Omental fat pad (tissue), 4 donors: ENCODE data around the gene GNG12. TPM values are rescaled to one million over a fixed set of nuclear protein-coding genes. Genes with fewer than 3 reads are reported as not detected.

ENCODE experiments used
- ATAC-seq: fragments of 150-250 bp; one replicate; pipeline ENCODE4 v1.9.1; 2016; ENCODE audit warnings: mild to moderate bottlenecking, moderate library complexity; ENCODE audit not compliant: low FRiP score
- DNase-seq: peaks from one replicate; pipeline ENCODE4 v3.0.0-alpha.2; 2019; ENCODE audit warnings: low spot score
- total RNA-seq, 4 donors: library from RNA; depleted of rRNA; stranded (reverse); fragments of >200 nt; gene quantifications; one replicate each; pipeline ENCODE4 v1.1.0, GENCODE V29; 2016
- TF ChIP-seq, protein P1 (sequence below), 3 donors: fragments of 450-650 bp; IDR thresholded peaks; one replicate each; pipeline ENCODE4 v1.5.1; 2016 to 2017; ENCODE audit warnings: antibody characterized with exemption in 3 of 3, mild to moderate bottlenecking in 3 of 3, moderate library complexity in 2 of 3

Gene GNG12
- total RNA-seq, 4 donors from 2014 or later: 77.0 to 117 (median 94.5) TPM

DNA sequence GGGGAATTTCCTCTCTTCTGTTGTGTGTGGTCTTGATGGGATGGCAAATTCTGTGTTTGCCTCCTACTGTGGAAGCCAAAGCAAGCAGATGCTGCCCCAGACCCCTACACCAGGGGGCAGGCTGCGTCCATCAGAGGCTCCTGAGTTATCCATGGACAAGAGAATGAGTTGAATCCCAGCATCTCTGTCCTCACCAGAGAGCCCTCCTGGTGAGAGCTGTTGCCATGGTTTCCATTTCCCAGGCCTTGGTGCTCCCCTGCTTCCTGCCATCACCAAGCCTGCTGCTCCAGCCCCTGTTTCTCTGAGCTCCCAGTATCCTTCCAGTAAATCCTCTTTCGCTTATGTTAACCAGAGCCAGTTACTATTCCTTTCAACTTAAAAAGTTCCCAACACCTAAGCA is 20.4 kb upstream of the GNG12 start:
- TF ChIP-seq, protein P1, sequence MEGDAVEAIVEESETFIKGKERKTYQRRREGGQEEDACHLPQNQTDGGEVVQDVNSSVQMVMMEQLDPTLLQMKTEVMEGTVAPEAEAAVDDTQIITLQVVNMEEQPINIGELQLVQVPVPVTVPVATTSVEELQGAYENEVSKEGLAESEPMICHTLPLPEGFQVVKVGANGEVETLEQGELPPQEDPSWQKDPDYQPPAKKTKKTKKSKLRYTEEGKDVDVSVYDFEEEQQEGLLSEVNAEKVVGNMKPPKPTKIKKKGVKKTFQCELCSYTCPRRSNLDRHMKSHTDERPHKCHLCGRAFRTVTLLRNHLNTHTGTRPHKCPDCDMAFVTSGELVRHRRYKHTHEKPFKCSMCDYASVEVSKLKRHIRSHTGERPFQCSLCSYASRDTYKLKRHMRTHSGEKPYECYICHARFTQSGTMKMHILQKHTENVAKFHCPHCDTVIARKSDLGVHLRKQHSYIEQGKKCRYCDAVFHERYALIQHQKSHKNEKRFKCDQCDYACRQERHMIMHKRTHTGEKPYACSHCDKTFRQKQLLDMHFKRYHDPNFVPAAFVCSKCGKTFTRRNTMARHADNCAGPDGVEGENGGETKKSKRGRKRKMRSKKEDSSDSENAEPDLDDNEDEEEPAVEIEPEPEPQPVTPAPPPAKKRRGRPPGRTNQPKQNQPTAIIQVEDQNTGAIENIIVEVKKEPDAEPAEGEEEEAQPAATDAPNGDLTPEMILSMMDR (IDR thresholded peaks at IDR 0.05): peak in 1 of 3 donors; percentile 71
- ATAC-seq: peak; percentile 55
- peak; percentile 46 for DNase-seq

DNA sequence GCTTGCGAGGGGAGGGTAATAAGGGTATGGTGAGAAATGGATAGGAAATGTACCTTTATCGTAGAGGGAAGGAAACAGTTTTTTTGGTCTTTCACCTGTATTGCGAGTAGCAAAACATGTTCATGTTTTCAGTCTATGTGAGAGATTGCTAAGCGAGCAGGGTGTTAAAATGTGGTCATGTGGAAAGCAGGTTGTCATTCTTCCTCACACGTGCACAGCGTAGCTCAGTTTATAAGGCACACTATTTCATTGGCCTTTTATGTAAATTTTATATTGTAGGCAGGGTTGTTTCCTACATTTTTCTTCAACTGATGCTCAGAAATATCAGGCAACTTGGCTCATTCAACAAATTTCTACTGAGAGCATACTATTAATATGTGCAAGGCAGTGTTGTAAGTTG is 18.5 kb upstream of the GNG12 start:
- ATAC-seq (no peak), DNase-seq (no peak)
- TF ChIP-seq, protein P1 (IDR thresholded peaks at IDR 0.05): no peak

DNA sequence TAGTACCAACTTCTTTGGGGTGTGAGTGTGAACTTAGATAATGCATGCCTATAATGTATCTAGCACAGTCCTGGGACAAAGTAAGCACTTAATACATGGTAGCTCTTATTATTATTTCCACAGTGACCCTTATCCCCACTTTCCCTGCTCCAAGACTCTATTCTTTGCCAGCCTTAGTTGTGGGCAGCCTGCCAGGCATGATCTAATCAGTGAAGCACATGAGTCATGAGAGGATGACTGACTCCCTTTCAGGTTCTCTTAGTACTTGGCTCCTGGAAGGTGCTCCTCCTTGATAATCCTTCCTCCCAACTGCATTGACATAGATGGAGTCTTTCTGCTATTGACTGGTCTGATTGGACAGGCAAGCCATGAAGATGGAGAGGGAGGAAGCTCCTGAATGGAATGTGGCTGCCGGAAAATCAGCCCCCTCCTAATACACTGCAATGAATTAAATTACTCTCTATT is 17.4 kb upstream of the GNG12 start:
- peak; percentile 98 for DNase-seq
- ATAC-seq: peak; percentile 88
- TF ChIP-seq, protein P1 (IDR thresholded peaks at IDR 0.05): no peak

DNA sequence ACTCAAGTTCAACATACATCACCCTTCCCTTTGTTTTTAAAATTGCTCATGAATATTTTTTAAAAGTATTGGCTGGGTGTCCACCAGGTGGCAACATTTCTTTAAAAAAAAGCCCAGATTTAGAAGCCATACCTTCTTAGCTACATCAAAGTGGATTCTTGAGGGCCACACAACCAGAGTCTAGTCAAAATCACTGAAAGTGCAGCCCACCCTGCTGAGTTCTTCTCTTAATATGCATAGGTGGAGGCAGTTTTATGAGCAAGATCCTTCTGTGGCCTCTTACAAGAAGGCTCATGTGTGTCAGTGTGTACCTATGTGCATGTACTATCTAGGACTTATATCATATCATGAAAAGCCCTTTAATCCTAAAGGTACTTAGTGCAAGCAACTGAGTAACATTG is 16.9 kb upstream of the GNG12 start:
- ATAC-seq: no peak

DNA sequence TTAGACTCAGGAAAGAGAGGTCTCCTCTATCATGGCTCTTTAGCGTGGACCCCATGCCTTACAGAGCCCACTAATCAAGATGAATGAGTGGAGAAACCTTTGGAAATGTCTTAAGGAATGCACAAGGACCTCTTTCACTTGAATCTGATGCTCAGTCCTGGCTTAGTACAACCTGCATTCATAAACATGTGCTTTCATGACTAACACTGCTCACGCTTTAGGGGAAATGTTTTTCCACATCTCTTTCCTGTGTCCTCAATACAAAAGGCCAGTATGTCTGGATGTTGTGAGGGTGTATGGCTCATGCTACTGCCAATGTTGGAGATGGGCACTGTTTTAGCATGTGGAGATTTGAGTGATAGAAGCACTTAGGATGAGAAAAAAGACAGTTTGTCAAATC is 14.2 kb upstream of the GNG12 start:
- DNase-seq: no peak
- ATAC-seq: no peak
- TF ChIP-seq, protein P1 (IDR thresholded peaks at IDR 0.05): no peak

More for the DNA sequence above, 16.9 kb upstream of the GNG12 start:
- no peak for DNase-seq
- TF ChIP-seq, protein P1 (IDR thresholded peaks at IDR 0.05): no peak

DNA sequence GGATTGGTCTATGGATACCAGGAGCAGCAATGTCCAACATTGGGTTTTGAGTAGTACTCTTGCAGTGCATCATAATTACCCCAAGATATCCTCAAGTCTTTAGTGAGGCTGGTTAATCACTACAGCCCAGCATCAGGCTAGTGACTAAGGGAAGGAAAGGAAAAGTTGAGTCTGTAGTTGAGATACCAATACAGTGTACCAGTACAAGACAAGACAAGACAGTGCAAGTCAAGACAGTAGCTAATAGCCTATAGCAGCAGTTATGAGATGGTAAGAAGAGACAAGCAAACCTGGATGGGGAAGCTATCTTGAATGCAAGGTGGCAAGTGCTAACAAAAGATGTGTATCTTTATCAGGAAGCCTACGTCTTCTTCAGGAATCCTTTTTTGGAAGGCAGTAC is 13.3 kb upstream of the GNG12 start:
- ATAC-seq (no peak), DNase-seq (no peak)
- TF ChIP-seq, protein P1 (IDR thresholded peaks at IDR 0.05): no peak

DNA sequence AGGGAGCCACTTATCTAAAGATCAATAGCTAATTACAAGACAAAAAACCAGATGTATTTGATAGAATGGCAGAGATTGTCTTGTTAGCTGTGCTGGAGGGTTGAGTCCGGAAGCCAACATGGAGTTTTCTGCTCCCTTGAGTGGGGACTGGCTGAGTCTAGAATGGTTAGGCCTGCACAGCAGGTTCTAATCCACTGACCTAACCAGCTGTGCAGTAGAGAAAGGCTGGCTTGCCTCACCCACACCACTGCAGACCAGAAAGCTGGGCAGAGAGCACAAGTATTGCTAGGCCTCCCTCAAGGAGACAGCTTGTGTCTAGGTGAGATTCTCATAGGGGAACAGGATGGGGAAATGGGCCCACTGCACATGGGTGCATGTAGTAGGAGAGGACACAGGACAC is 11.7 kb upstream of the GNG12 start:
- DNase-seq (no peak), ATAC-seq (no peak)
- TF ChIP-seq, protein P1 (IDR thresholded peaks at IDR 0.05): no peak
